Peyer's patch (tissue), 4 donors: ENCODE data around the gene SCARB1.

ENCODE experiments used
- CTCF ChIP-seq, 6 experiments: fragments of 450-650 bp in 4 of 6; fragments of 200-600 bp in 2 of 6; sonication (generic) in 1 of 6; IDR thresholded peaks; one replicate each; pipeline ENCODE4 v1.5.1; 2017 to 2019; ENCODE audit warnings: antibody characterized with exemption in 6 of 6, mild to moderate bottlenecking in 3 of 6, moderate library complexity in 1 of 6
- POLR2A ChIP-seq, 2 donors: fragments of 450-650 bp; IDR thresholded peaks; one replicate each; pipeline ENCODE4 v1.5.1; 2017; ENCODE audit warnings: antibody characterized with exemption in 2 of 2, mild to moderate bottlenecking in 2 of 2, moderate library complexity in 2 of 2

DNA sequence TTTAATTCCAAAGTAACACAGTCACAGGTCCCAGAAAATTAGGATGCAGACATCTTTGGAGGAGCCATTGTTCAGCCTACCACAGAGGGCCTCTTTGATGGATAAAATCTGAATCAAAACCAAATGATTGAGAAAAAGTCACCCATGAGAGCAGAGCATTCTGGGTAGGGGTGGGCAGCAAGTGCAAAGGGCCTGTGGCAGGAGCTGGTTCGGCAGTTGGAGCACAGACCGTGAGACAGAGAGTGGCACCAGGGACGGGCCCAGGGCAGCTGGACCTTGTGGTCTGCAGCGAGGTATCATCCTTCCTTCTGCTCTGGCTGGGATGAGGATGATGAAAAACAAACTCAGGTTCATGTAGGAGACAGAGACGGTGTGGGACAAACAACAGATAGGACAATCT, 32.8 kb upstream of the SCARB1 start:
- TF ChIP-seq CTCF (IDR thresholded peaks at IDR 0.05) (no peak), POLR2A (IDR thresholded peaks at IDR 0.05) (no peak)
